ENCODE data around the gene KHDRBS2.

KHDRBS2 gene

GRCh38 chr6:62174548-62174947 is 111.5 kb downstream of the KHDRBS2 start:
- no peak for DNase-seq (ENCODE audit: low spot score)

DNA sequence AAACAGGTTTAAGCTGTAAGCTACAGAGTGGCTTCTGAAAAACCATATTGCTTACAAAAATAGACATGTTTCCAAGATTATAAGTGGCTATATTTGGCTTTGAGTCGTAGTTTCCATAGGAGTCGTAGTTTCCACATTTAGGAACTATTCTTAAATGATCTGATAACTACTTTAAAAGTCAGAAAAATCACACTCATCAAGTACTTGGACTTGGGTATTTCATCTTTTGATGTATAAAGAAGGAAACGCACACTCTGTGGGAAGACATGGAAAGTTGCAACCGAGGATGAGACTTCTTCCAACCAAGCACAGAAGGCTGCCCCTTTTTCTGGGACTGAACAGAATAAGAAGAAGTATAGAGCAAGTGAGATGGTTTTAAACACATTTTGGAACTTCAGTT is 118.3 kb downstream of the KHDRBS2 start:
- no peak for DNase-seq (ENCODE audit: low spot score)

- no peak for DNase-seq (ENCODE audit: low spot score)
These were observed 123.2 kb downstream of the KHDRBS2 start for GRCh38 chr6:62162858-62163257.

GRCh38 chr6:62152796-62153195 is 133.2 kb downstream of the KHDRBS2 start:
- no peak for DNase-seq (ENCODE audit: low spot score)

- DNase-seq (ENCODE audit: low spot score): no peak
These were observed 135.9 kb downstream of the KHDRBS2 start for GRCh38 chr6:62150048-62150663.

DNA sequence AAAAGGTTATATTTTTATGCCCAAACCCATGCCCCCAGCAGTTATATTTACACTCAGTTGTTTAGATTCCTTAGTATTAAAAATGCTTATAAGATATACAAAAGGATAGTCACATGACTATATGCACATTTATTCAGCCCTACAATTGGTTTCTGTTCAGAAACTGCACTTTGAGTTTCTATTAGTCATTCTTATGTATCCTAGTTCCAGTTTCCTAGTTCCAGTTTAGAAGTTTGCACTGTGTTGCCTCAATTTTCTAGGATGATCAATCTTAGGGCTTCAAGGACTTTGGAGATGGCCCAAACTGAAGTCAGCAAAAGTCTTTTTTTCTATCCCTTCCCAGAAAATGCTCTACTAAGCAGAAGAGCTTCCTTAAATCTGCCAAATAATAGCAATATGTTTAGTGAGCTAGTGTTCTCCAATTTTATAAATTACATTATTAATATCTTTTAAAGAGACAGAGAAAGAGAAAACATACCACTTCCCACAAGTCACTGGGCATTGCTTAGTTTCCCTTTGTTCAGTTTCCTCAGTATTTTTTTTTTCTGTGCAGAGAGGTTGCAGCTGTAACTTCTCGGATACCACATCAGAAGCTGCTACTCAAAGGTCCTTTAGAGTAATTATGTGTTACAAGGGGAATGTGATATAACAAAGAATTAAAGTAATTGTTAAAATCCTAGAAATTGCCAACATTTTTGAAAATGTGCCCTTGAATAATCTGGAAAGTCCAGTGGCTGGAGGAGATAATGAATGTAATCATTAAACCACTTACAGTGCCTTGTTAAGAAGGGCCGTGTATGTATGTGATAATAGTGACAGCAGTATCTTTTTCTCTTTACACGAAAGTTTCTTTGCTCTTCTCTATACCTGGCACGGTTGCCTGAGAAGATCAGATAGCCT is 138.8 kb downstream of the KHDRBS2 start:
- no peak for DNase-seq (ENCODE audit: low spot score)

DNA sequence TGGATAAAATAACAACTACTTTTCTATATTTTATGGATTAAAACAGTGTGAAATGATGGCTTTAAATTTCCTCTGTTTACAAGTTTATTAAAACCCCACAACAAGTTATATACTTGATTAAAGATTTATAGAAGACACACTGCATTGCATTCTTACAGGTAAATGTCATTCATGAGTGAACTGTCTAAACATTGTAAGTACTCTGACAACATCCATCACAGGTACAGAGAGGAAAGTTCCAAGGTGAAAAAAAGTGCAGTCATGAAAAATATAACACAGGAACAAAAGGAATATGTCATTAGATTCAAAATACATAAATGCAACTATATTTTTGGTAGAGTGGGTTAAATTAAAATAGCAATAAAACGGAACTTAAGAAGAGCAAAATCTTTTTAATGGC is 156.9 kb downstream of the KHDRBS2 start:
- DNase-seq (ENCODE audit: low spot score): no peak

DNA sequence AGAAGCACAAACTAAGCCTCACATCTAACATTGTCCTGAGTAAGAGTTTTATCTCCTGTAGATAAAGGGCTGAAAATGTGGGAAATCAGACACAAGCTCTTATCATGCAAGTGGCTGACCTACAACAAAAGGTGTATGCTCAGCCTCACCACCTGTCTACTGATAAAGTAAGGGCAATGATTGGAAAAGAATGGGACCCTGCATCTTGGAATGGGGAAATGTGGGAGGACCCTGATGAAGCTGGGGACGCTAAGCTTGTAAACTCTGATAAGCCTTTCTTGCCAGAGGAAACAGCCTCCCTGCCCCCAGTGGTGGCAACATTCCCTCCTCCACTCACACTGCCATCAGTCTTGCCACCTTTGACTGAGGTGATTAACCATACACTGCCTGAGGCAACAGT is 166.6 kb downstream of the KHDRBS2 start:
- no peak for DNase-seq (ENCODE audit: low spot score)

GRCh38 chr6:62103186-62103859 is 182.7 kb downstream of the KHDRBS2 start:
- no peak for DNase-seq (ENCODE audit: low spot score)

- DNase-seq (ENCODE audit: low spot score): no peak
These were observed 183.6 kb downstream of the KHDRBS2 start for GRCh38 chr6:62102387-62102786.

- DNase-seq (ENCODE audit: low spot score): no peak
These were observed 195.4 kb downstream of the KHDRBS2 start for GRCh38 chr6:62090442-62091229.

DNA sequence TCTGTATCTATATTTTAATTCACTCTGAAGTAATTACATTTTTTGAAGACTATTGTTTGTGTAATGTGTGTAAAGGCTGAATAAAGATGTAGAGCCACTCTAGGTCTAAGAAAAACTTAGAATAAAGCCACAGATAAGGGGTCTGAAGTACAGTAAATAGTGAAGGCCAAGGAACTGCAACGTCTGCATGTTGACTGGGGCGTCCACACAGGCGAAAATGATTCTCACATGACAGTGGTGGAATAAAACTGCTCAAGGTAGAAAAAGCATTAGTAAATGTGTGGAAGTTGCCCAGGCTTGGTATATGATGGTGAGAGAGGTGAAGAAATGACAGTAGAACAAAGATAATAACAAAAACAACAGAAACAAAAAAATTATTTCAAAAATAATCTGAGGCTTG is 196.2 kb downstream of the KHDRBS2 start:
- no peak for DNase-seq (ENCODE audit: low spot score)

DNA sequence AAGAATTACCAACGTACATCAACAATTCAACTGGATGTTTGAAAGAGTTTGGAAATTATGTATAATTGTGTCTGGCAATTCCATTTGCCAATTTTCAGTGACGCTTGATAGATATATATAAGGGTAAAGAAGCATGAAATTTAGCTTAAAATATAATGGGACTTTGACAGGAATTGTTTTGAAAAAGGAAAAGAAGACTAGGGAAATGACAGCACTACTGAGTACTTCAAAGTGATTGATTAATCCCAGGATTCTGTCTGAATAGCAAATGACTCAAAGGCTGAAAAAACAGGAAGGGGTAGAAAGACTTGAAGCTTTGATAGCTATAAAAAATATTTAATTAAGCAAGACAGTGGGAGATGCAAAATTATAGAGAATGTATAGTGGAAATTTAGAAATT is 200.0 kb downstream of the KHDRBS2 start:
- DNase-seq (ENCODE audit: low spot score): no peak

- DNase-seq (ENCODE audit: low spot score): no peak
These were observed 210.2 kb downstream of the KHDRBS2 start for GRCh38 chr6:62075869-62076268.

DNA sequence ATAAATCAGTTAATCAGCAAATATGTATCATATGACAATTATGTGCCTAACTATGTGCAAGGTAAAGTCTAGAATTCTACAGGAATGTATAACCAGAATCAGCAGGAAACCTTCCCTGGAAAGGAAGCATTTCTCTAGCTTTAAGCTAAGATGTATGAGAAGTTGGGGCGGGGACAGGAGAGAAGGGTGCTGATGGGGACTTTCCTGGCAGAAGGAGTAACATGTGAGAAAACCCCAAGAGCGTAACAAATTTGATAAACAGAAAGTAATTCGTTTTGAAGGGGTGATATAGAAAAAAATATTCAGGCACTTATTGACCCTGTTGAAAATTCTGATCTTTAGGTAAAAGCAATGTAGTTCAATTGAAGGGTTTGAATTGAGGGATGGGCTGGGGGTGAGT is 226.1 kb downstream of the KHDRBS2 start:
- DNase-seq (ENCODE audit: low spot score): no peak

GRCh38 chr6:62057300-62057699 is 228.7 kb downstream of the KHDRBS2 start:
- DNase-seq (ENCODE audit: low spot score): no peak

DNA sequence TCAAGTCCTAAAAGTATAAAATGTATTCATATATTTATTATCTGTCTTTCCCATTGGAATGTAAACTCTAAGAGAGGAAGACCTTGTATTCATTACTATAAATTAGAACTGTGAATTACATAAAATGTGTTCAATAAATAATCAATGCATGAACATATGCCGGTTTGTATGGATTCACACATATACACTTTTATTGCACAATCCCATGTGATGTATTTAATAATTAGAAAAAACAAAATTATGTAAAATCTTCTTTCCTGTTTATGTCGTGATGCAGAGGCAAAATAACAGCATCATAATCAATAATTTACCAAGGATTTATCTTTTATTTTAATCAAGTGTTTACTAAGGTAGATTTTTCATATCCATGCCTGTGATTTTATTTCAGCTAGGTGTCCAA is 240.5 kb downstream of the KHDRBS2 start:
- no peak for DNase-seq (ENCODE audit: low spot score)

GRCh38 chr6:62043084-62043483 is 242.9 kb downstream of the KHDRBS2 start:
- DNase-seq (ENCODE audit: low spot score): no peak

GRCh38 chr6:62042429-62042828 is 243.6 kb downstream of the KHDRBS2 start:
- DNase-seq (ENCODE audit: low spot score): no peak

- no peak for DNase-seq (ENCODE audit: low spot score)
These were observed 246.4 kb downstream of the KHDRBS2 start for GRCh38 chr6:62039605-62040004.

DNA sequence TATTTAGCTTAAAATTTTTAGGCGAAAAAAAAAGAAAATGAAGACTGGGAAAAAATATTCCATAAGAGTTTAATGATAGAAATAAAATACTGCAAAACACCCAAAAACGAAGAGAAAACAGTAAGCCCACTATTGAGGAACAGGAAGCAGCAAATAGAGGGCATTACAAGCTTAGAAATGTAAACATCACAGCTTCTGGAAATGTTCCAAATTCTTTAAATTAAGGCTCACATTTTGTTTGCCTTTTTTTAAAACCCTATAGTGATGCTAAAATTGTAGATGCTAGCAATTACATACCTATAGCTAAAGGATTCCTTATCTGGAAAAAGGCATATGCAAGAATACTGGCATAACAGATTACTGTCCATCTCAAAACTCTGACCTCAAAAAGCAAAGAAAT is 248.6 kb downstream of the KHDRBS2 start:
- no peak for DNase-seq (ENCODE audit: low spot score)

- DNase-seq (ENCODE audit: low spot score): no peak
These were observed 250.1 kb downstream of the KHDRBS2 start for GRCh38 chr6:62035952-62036351.
